K562 (cell line): ENCODE data around the gene NT5C1A. TPM values are rescaled to one million over a fixed set of nuclear protein-coding genes. Genes with fewer than 3 reads are reported as not detected.
A peak's percentile ranks its signal among the peaks of the same experiment; 100 is the strongest.

Experiments used
- ATAC-seq: fragments of 200-7000 bp; cut with Tn5 transposase; 3 replicates; pipeline ENCODE4 v1.9.1; 2020; ENCODE audit warnings: moderate library complexity
- BruUV-seq: library from RNA; stranded (reverse); fragments of 400-500 nt; replicated peaks from 2 replicates; lab custom pipeline; 2021; lab: Mats Ljungman, UMichigan
- CTCF ChIA-PET: fragments of 300-600 bp; formaldehyde crosslinking; extraction: SDS; loops from one replicate; lab custom pipeline; 2021; ENCODE audit warnings: low intra/inter-chr PET ratio; lab: Yijun Ruan, JAX
- POLR2A ChIA-PET: fragments of 300-600, 350-650 bp; sonication (Branson Sonifier 250); formaldehyde crosslinking; extraction: SDS; loops from one replicate; lab custom pipeline; 2021; ENCODE audit warnings: antibody characterized with exemption, inconsistent platforms; lab: Yijun Ruan, JAX
- DNase-seq, 4 experiments: peaks; one replicate each; pipeline versions ENCODE4 v3.0.0 to v3.0.0-alpha.2; 2011 to 2018; ENCODE audit warnings: low spot score in 3 of 4, mixed read lengths in 3 of 4; ENCODE audit errors: extremely low read depth in 1 of 4
- FAIRE-seq: peaks from 2 replicates; lab custom pipeline; 2011; peaks lifted over from hg19 to GRCh38; lab: Jason Lieb, UNC
- H2AFZ ChIP-seq: 2 replicates; pipeline ENCODE4 v1.6.0; 2011; ENCODE audit warnings: low read depth, low read length, control low read depth, inconsistent platforms
- H3K27ac ChIP-seq: fragments of 200-600 bp; 3 replicates; pipeline ENCODE4 v1.8.0; 2011; ENCODE audit warnings: low read depth, mild to moderate bottlenecking, control low read depth, inconsistent platforms, low read length, moderate library complexity, mixed read lengths; ENCODE audit errors: extremely low read depth
- H3K27me3 ChIP-seq, 2 experiments: fragments of 300-600 bp in 1 of 2; 2 replicates in 1 of 2; 3 replicates in 1 of 2; pipeline versions ENCODE4 v1.6.0 to v1.8.0; 2011; ENCODE audit warnings: inconsistent platforms in 2 of 2, low read length in 2 of 2, mild to moderate bottlenecking in 1 of 2, mixed read lengths in 1 of 2, moderate library complexity in 1 of 2; ENCODE audit not compliant: control insufficient read depth in 2 of 2, insufficient read depth in 2 of 2
- H3K36me3 ChIP-seq: fragments of 300-600 bp; 3 replicates; pipeline ENCODE4 v1.8.0; 2011; ENCODE audit warnings: mild to moderate bottlenecking, low read length, inconsistent platforms; ENCODE audit not compliant: control insufficient read depth, insufficient read depth
- H3K4me1 ChIP-seq, 2 experiments: fragments of 200-600 bp in 1 of 2; replicated peaks in 1 of 2; 2 replicates in 1 of 2; 3 replicates in 1 of 2; pipeline versions ENCODE4 v1.5.1 to v1.8.0; 2011; ENCODE audit warnings: inconsistent platforms in 2 of 2, low read length in 2 of 2, mild to moderate bottlenecking in 1 of 2, mixed read lengths in 1 of 2, moderate library complexity in 1 of 2; ENCODE audit not compliant: control insufficient read depth in 2 of 2, insufficient read depth in 2 of 2
- H3K4me2 ChIP-seq: 2 replicates; pipeline ENCODE4 v1.6.1; 2011; ENCODE audit warnings: low read length, control low read depth, inconsistent platforms, mixed read lengths; ENCODE audit not compliant: insufficient read depth
- H3K4me3 ChIP-seq: fragments of 200-600 bp; sonication (generic), shearing (Covaris generic); 2 replicates; pipeline ENCODE4 v1.5.1; 2016; ENCODE audit warnings: control low read depth, inconsistent platforms
- H3K79me2 ChIP-seq: fragments of 200-600 bp; 3 replicates; pipeline ENCODE4 v1.8.0; 2011; ENCODE audit warnings: low read length, inconsistent platforms; ENCODE audit not compliant: control insufficient read depth, insufficient read depth
- H3K9ac ChIP-seq, 2 experiments: 2 replicates each; pipeline versions ENCODE4 v1.6.0 to v1.6.1; 2011; ENCODE audit warnings: low read depth in 2 of 2, low read length in 2 of 2, control low read depth in 1 of 2, inconsistent platforms in 1 of 2, mild to moderate bottlenecking in 1 of 2, mixed read lengths in 1 of 2; ENCODE audit not compliant: insufficient read depth in 1 of 2
- H3K9me1 ChIP-seq: one replicate; pipeline ENCODE4 v1.6.0; 2011; ENCODE audit warnings: inconsistent platforms, mild to moderate bottlenecking, low read length, moderate library complexity; ENCODE audit not compliant: control insufficient read depth, insufficient read depth
- H3K9me3 ChIP-seq: replicated peaks from 2 replicates; pipeline ENCODE4 v1.5.1; 2011; ENCODE audit warnings: low read depth, low read length, inconsistent platforms; ENCODE audit not compliant: control insufficient read depth, insufficient read depth
- H4K20me1 ChIP-seq: replicated peaks from 2 replicates; pipeline ENCODE4 v1.6.1; 2011; ENCODE audit warnings: low read length, inconsistent platforms, mixed read lengths; ENCODE audit not compliant: control insufficient read depth, insufficient read depth
- E2F6 ChIP-seq, 2 experiments: IDR thresholded peaks; 2 replicates each; pipeline ENCODE4 v1.6.1; 2011; ENCODE audit warnings: borderline replicate concordance in 1 of 2, control low read depth in 1 of 2, low read depth in 1 of 2, low read length in 1 of 2, mild to moderate bottlenecking in 1 of 2, mixed read lengths in 1 of 2, moderate library complexity in 1 of 2; ENCODE audit not compliant: insufficient read depth in 1 of 2, insufficient read length in 1 of 2, poor library complexity in 1 of 2, severe bottlenecking in 1 of 2; ENCODE audit errors: extremely low read depth in 1 of 2
- GABPA ChIP-seq: fragments of 200-800 bp; sonication (Bioruptor generic); conservative IDR thresholded peaks from 2 replicates; pipeline ENCODE4 v1.6.1; 2016; ENCODE audit warnings: low read depth, missing genetic modification characterization, missing compliant biosample characterization
- GATAD2B ChIP-seq: fragments of 450-650 bp; IDR thresholded peaks from 2 replicates; pipeline ENCODE4 v1.6.1; 2017; ENCODE audit warnings: mild to moderate bottlenecking, borderline replicate concordance
- MECOM ChIP-seq: fragments of 250-450 bp; sonication (Bioruptor Pico); IDR thresholded peaks from 2 replicates; pipeline ENCODE4 v1.8.0; 2022; ENCODE audit warnings: inconsistent platforms
- NCOA4 ChIP-seq: fragments of 450-650 bp; IDR thresholded peaks from 2 replicates; pipeline ENCODE4 v1.6.1; 2018; ENCODE audit warnings: mild to moderate bottlenecking; ENCODE audit not compliant: partially characterized antibody
- NFATC3 ChIP-seq: fragments of 450-650 bp; IDR thresholded peaks from 2 replicates; pipeline ENCODE4 v1.6.1; 2017; ENCODE audit warnings: mild to moderate bottlenecking
- RFX7 ChIP-seq: fragments of 250-450 bp; sonication (Bioruptor Pico); IDR thresholded peaks from 2 replicates; pipeline ENCODE4 v1.5.1; 2021; ENCODE audit warnings: mild to moderate bottlenecking
- SFPQ ChIP-seq: fragments of 200-400 bp; formaldehyde crosslinking; IDR thresholded peaks from 2 replicates; pipeline ENCODE4 v1.6.1; 2017; ENCODE audit warnings: mild to moderate bottlenecking, low read depth, low read length, moderate library complexity
- USF2 ChIP-seq: sonication (generic); formaldehyde crosslinking; IDR thresholded peaks from 2 replicates; pipeline ENCODE4 v1.5.0; 2020; ENCODE audit warnings: missing genetic modification reagents
- ZBTB33 ChIP-seq: sonication (generic); formaldehyde crosslinking; IDR thresholded peaks from 2 replicates; pipeline ENCODE4 v1.8.1; 2023; ENCODE audit warnings: mild to moderate bottlenecking, missing genetic modification reagents
- ZBTB7A ChIP-seq: IDR thresholded peaks from 2 replicates; pipeline ENCODE4 v1.6.1; 2011; ENCODE audit warnings: low read depth, mild to moderate bottlenecking, low read length, moderate library complexity, borderline replicate concordance; ENCODE audit not compliant: control insufficient read depth
- WGBS: fragments of 100-300 bp; shearing (Covaris generic); methylation state at CpG from one replicate; pipeline ENCODE4 v1.1.6; 2016; ENCODE audit warnings: low coverage, mixed read lengths; ENCODE audit not compliant: insufficient coverage; ENCODE audit errors: missing lambda C conversion rate; 5-methylcytosine and 5-hydroxymethylcytosine counted together
- in situ Hi-C: fragments of 300-500 bp; cut with MboI; formaldehyde crosslinking; loops from 4 replicates; pipeline ENCODE4 v1.15.0; 2018; ENCODE audit warnings: inconsistent platforms, mixed read lengths
- intact Hi-C: fragments of 100-400 bp; cut with micrococcal nuclease; formaldehyde crosslinking; loops from 2 replicates; pipeline ENCODE4 v1.14.2; 2022
- polyA plus RNA-seq, 8 experiments: library from polyadenylated mRNA; depleted of rRNA in 4 of 8; stranded (reverse) in 5 of 8; unstranded in 3 of 8; fragments of >200 nt; fragmentation: Nextera tagmentation in 2 of 8; fragmentation: Illumina TruSeq in 1 of 8; extraction: Ambion mirVana in 2 of 8; extraction: Trizol in 1 of 8; gene quantifications; 2 replicates each; pipeline versions ENCODE4 v1.2.1 to v1.2.3, GENCODE V29; 2011 to 2014; ENCODE audit warnings: inconsistent platforms in 1 of 8, missing spikeins in 1 of 8
- total RNA-seq, 7 experiments: library from RNA; depleted of rRNA in 6 of 7; stranded (reverse); fragments of >200 nt in 6 of 7; fragmentation: Illumina TruSeq in 2 of 7; extraction: Trizol in 2 of 7; gene quantifications; 2 replicates each; pipeline versions ENCODE4 v1.2.1 to v1.2.3, GENCODE V29; 2011 to 2021; ENCODE audit warnings: low replicate concordance in 1 of 7

The NT5C1A gene
- total and polyA plus RNA-seq, 9 of the 15 experiments (the other 6 are each of a cell fraction or from before 2014, with no cell fraction given): not detected

- TF ChIP-seq GATAD2B (no peak), NFATC3 (no peak), NCOA4 (no peak), SFPQ (no peak), GABPA (no peak), ZBTB7A (no peak)
These were observed 7.0 kb upstream of the NT5C1A start (continued) for GRCh38 chr1:39678889-39679288.

GRCh38 chr1:39677645-39678044, 5.7 kb upstream of the NT5C1A start:
- no peak overlapping the region for H3K9ac ChIP-seq
- H2AFZ ChIP-seq: peak overlapping the region; percentile 72
- peak; percentile 70 for ATAC-seq
- ChIA-PET CTCF (no interaction called here), POLR2A (interaction anchor here (0.9 to 1.1 kb wide), 3 partner anchors 17 to 45 kb away, joined by 3 to 4 read pairs (median 4); no protein-coding TSS in a partner anchor)
- peak in 2 of 4 experiments; percentile 42 to 61 for DNase-seq
- no peak overlapping the region for H3K27ac ChIP-seq
- peaks cover under 1 to 15% of the 10 kb centered on the region in 2 experiments for H3K4me1 ChIP-seq
- 0 out of 2 replicates have a peak, but pooled peaks cover 3% of the 10 kb centered on the region for H4K20me1 ChIP-seq
- H3K27me3 ChIP-seq: peaks cover 19 to 30% of the 10 kb centered on the region in 2 experiments; a peak in 4 of 5 replicates
- no TSS peak for BruUV-seq
- H3K9me1 ChIP-seq: no peaks in the 10 kb centered on the region
- no peaks in the 10 kb centered on the region for H3K9me3 ChIP-seq
- no peak overlapping the region for H3K4me3 ChIP-seq
- H3K79me2 ChIP-seq: no peaks in the 10 kb centered on the region
- no peaks in the 10 kb centered on the region for H3K36me3 ChIP-seq
- whole genome bisulfite sequencing: 34% methylated on average over 3 of the region's 4 CpGs
- no peak for FAIRE-seq
- in situ Hi-C loops (no loop called here), intact Hi-C loops (no loop called here)
- no peak overlapping the region for H3K4me2 ChIP-seq
- TF ChIP-seq E2F6 (IDR thresholded peaks at IDR 0.05; ENCODE audit: borderline replicate concordance in 1 of 2, extremely low read depth in 1 of 2, insufficient read depth in 1 of 2, insufficient read length in 1 of 2, low read depth in 1 of 2, low read length in 1 of 2, poor library complexity in 1 of 2, severe bottlenecking in 1 of 2) (peak; percentile 50 to 65), MECOM (CRISPR knock-in tag) (0 out of 2 replicates have a peak, but pooled peaks have one; percentile 14), RFX7 (CRISPR knock-in tag) (no peak), USF2 (CRISPR knock-in tag) (peak; percentile 57; the same call in 1 of the 2 replicates), ZBTB33 (CRISPR knock-in tag) (peak; percentile 58; the same call in 1 of the 2 replicates)
